Midbrain (tissue), 1 donor: ENCODE results near the gene RALA.
A peak's percentile ranks its signal among the peaks of the same experiment; 100 is the strongest.
"Not testable (repeated sequence)": the region's sequence is repeated elsewhere in the genome, so short reads cannot be mapped to it uniquely, and the experiment has no call there.

Experiments used
- DNase-seq: peaks from one replicate; lab custom pipeline; 2025; lab: John Stamatoyannopoulos, UW

RALA gene

DNA sequence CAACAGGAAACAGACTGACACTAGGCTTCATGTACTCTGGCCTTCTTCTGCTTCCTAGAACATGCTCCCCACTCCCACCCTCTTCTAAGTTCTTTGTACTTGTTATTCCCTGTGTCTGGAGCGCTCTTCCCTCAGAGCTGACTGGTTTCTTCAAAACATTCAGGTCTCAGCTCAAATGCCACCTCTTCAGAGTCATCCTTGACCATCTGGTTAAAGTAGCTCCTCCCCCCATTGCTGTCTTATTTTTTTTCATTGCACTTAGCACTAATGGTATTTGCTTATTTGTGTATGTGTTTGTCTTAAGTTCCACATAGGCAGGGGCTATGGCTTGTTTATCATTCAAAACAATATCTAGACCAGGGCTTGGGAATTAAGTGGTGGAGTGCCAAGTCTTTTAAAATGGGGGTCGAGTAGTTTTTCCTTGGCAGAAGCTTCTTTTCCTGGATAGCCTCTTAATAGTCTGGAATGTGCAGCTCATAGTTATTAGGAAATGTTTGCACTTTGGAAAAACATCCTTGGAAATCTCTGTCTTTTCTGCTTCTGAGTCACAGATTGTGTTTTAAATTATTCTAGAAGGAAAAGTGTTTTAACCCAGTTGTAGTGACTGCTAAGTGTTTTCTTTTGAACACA lies 60.0 kb downstream of the RALA start:
- no peak for DNase-seq

DNA sequence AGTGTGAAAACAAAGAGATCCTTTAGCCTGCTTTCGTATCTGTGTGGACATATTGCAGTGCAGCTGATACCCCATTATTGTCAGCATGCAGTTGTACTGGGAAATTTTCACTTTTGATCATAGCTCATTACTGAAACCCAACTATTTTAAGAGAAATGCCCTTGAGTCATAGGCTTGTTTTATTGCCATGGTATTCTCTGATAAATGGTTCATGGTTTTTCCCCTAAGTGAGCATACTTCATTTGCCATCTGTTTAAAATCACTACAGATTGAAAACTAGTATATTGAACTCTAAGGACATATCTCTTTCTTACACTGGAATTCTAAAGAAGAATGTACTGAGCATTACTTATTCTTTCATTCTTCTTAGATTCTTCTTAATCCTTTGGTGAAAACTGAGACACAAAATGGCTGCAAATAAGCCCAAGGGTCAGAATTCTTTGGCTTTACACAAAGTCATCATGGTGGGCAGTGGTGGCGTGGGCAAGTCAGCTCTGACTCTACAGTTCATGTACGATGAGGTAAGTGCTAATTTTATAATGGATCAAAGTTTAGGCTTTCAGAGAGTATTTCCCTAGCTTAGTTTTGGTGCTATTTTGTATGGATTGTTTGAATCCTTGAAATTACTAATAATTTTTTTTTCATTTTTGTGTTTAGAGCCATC lies 63.0 kb downstream of the RALA start:
- DNase-seq, result no peak

DNA sequence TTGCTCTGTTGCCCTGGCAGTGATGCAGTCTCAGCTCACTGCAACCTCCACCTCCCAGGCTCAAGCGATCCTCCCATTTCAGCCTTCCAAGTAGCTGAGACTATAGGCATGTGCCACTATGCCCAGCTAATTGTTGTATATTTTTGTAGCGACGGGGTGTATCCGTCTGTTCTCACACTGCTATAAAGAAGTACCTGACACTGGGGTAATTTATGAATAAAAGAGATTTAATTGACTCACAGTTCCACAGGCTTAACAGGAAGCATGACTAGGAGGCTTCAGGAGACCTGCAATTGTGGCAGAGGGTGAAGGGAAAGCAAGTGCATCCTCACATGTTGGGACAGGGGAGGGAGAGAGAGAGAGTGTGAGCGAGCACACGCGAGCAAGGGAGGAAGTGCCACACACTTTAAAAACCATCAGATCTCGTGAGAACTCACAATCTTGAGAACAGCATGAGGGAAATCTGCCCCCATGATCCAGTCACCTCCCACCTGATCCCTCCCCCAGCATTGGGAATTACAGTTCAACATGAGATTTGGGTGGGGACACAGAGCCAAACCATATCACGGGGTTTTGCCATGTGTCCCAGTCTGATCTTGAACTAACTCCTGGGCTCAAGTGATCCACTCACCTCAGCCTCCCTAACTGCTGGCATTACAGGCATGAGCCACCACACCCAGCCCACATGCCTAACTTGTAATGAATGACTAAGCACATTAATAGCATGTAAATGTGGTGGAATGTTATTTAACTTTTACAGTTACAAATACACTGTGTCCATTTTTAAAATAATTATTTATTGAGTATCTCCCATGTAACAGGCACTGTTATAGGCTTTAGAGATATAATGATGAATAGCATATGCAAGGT lies 65.5 kb downstream of the RALA start:
- no peak for DNase-seq

DNA sequence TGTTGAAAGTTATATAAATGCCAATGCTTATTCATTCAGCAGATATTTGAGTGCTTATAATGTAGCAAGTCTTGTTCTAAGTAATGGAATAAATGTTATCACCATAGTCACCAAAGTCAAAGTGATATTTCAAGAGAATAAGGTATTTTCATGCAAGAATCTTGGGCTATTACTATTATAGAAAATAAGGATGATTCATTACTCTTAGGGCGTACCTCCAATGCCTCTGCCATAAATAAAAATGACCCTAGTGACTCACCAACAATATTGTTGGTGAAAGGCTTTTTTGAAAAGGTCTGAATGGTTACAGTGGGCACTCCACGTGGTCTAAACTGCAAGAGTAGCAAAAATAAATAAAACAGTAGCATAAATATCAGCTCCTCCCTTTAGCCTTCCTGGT lies 68.4 kb downstream of the RALA start:
- DNase-seq, result no peak

DNA sequence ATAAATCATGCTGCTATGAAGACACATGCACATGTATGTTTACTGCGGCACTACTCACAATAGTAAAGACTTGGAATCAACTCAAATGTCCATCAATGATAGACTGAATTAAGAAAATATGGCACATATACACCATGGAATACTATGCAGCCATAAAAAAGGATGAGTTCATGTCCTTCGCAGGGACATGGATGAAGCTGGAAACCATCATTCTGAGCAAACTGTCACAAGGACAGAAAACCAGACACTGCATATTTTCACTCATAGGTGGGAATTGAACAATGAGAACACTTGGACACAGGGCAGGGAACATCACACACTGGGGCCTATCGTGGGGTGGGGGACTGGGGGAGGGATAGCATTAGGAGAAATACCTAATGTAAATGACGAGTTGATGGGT lies 69.7 kb downstream of the RALA start:
- not testable (repeated sequence) for DNase-seq

DNA sequence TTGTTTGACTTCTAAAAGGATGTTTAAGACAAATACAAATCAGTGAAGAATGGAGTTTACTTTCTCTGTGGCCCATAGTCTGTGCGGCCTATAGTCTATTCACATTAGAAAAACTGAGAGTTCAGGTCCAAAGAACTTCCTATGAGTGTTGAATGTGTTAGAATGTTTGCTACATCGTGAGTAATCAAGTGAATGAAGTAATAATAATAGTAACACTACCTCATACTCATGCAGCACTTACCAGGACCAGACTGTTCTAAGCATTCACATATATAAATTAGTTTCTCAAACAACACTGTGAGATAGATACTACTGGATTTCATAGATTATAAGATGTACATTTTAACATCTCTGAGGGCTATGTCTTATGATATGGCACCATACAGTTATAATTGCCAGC lies 70.4 kb downstream of the RALA start:
- no peak for DNase-seq

DNA sequence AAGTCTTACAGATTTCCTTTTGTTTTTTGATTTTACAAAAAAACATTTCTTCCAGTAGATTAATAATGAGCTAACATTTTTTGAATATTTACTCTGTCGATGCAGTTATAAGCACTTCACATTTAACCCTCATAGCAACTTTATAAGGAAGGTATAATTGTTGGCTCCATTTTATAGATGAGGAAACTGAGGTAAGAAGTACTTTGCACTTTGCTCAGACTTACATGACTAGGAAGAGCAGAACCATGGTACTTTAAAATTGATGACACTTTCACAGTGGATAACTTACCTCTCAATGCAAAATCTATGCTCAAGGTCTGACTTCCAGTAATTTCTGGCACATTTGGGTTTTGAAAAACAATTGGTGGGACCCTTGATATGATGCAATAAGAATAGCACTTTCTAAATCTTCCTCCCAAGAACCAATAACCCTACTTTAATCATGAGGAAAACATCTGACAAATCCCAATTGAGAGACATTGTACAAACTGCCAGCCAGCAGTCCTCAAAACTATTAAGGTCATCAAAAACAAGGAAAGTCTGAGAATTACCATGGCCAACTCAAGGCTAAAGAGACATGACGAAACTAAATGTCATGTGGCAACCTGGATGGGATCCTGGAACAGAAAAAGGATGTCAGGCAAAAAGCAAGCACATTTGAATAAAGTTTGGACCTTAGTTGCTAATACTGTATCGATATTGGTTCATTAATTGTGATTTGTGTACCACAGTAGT lies 72.6 kb downstream of the RALA start:
- DNase-seq, result no peak

DNA sequence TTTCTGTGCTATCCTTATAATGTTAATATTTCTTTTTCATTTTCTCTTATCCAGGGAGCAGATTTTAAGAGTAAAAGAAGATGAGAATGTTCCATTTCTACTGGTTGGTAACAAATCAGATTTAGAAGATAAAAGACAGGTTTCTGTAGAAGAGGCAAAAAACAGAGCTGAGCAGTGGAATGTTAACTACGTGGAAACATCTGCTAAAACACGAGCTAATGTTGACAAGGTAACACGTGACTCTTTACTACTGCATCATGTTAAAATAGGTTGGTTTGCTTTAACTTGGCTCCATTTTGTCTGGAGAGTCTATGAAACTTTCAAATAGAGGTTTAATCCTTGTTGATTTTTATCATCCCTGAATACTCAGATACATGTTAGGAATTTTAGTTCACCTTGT lies 73.3 kb downstream of the RALA start:
- no peak for DNase-seq

DNA sequence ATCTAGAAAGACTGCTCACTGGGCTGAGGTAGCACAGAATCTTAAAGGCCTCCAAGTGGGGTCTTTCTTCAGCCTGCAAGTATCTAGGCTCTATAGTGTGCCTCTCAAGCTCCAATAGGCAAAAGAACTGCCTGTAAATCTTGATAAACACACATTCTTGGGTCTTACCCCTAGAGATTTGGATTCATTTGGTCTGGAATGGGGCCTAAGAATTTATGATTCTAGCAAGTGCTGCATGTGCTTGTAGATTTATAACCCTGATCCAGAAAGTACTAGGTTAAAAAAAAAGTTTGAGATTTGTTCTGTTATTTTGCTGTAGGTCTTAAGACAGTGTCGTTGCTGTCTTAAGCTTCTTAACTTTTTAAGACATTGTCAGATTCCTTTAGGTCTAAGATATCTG lies 74.1 kb downstream of the RALA start:
- no peak for DNase-seq

DNA sequence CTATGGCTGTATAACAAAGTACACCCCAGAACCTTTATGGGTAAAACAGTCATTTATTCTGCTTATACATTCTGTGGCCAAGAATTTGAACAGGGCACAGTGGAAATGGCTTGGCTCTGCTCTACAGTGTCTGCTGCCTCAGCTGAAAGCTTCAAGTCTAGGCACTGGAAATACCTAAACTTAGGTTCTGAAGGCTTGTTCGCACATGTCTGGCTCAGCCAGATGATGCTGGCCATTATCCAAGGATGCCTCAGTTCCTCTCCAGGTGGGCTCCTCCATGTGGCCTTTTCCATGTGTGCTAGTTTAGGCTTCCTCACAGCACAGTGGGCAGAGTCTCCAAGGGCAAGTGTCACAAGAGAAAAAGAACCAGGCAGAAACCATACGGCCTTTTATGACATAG lies 76.8 kb downstream of the RALA start:
- no peak for DNase-seq

DNA sequence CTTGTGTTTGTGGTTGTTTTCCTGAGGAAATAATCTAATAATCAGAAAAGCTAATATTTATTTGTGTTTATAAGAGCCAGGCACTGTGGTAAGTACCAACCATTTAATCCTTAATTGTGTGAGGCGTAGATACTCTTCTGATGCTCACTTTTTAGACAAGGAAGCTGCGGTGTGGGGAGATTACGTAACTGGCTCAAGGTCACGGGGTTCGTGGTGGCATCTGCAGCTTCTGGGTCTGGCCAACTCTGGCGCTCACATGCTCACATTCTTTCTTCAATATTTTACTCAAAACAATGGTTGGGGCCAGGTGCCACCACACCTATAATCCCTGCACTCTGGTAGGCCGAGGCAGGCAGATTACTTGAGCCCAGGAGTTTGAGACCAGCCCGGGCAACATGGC lies 77.6 kb downstream of the RALA start:
- DNase-seq, result no peak

DNA sequence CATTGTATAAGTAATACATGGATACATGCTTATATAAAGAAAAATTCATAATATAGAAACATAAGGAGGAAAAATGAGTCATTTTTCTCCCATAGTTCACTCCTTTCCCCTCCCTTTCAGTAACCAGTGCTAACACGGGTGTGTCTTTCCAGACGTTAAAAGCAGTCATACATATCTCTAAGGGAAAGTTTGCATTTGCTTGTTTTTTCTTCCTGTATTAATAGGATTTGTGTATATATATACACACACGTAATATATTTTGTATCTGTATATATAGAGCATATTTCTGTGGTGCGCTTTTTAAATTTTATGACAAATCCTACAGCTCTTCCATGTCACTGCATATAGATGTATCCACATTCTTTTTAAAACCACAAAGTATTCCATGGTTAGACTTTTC lies 78.8 kb downstream of the RALA start:
- DNase-seq, result no peak

DNA sequence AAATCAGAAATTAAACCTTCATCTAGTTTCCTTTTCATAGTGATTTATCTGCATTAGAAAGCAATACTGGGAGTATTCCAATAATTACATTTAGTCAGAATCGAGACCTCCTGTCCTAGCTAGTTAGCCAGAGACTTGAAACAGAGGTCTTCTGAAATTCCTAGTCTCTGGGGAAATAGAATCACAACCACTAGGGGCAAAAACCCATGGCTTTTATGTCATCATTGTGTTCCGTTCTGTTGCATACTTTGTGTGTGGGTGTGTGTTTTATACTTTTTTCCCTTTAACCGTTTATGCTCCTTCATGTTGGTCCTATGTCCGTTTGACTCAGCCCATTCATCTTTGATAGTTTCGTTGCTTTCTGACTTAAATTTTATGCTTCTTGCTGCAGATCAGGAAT lies 79.8 kb downstream of the RALA start:
- DNase-seq, result no peak

DNA sequence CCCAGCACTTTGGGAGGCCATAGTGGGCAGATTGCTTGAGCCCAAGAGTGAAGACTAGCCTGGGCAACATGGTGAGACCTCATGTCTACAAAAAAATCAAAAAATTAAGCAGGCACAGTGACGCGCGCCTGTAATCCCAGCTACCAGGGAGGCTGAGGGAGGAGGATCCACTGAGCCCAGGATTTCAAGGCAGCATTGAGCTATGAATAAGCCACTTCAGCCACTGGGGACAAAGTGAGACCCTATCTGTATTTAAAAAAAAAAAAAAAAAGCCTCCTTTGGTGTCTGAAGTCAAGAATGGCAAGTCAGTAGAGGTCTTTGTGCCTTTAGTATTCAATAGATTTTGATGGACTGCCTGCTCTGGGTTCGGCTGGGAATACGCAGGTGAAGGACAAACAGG lies 85.7 kb downstream of the RALA start:
- no peak for DNase-seq

DNA sequence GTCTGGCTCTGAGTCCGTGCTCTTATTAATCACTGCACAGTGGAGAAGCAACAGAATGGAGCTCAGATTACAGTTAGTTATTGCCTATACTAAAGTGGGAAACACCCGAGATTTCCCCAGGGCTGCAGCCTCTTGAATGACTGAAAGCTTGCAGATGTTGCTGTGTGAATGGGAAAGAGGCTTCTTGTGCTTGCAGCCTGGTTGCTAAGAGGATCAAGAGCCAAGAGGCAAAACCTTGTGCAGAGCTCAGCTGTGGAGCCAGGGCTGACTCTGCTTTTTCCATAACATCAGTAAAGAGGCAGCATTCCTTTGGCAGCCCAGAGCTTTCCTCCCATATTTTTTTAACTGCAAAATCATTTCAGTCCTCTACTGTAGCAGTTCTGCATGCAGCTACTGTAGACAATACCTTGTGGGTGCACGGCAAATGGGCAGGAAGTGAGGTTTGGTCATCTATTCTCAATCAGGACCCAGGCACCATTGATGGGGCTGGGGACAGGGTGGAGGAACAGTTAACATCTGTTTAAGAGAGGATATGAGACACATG lies 86.5 kb downstream of the RALA start:
- peak; percentile 6 for DNase-seq

DNA sequence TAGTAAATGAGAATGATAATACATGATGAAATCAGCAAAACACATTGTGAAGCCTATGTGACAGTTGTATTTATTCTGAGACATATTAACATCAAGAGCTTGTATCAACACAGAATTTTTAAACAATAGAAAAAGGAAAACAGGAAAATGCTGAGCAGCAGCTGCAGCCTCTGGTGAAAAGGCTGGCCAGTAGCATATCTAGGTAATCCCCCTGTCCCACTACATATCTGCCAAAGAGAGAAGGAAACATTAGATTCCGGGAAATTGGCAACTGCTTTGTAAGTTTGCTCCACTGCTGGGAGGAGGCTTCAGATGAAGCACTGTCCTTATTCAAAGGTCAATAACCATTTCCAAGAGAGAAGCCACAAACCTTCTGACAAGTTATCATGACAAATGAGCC lies 89.4 kb downstream of the RALA start:
- DNase-seq, result no peak

DNA sequence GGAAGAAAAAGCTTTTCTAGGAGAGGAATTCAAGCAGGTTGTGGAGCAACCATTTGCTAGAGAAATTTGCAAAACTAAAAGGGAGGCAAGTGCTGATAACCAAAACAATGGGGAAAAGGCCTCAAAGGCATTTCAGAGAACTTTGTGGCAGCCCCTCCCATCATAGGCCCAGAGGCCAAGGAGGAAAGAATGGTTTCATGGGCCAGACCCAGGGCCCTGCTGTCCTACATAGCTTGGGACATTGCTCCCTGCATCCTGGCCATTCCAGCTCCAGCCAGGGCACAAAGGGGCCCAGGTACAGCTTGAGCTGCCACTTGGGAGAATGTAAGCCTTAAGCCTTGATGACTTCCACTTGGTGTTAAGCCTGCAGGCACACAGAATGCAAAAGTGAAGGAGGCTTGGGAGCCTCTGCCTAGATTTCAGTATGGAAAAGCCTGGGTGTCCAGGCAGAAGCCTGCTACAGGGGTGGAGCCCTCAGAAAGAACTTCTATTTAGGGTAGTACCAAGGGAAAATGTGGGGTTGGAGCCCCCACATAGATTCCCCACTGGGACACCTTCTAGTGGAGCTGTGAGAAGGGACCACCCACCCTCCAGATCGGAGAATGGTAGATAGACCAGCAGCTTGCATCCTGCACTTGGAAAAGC lies 91.2 kb downstream of the RALA start:
- DNase-seq, result no peak

DNA sequence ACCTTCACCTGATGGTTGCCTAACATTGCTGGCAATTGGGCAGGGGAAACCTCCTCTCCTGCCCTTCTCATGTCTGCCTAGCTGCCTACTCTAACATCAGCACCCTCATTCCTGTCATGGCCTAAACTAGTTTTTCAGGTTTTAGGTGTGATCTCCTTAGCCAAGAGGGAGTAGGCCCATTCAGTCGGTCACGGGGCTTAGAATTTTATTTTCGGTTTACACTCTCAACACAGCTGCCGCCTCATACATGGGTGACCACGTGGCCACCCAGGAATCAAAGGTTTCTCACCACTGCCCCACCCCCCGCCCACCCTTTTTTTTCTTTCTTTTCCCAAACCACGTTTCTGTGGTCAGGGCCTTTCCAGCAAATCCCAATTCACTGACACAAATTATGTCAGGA lies 97.2 kb downstream of the RALA start:
- DNase-seq, result no peak

DNA sequence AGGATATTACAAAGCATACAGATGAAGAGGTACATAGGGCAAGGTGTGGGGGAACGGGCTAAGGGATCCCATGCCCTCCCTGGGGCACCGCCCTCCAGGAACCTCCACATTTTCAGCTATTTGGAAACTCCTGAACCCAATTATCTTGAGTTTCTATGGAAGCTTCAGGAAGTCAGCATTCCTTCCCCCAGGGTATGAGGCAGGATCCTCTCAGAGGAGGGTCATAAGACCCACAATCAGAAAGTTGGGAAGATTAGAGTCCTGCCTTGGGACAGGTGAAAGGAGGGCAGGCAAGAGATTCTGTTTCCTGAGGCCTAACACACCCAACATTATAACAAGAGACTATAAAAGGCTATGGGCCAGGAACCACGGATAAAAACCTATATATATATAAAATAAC lies 98.0 kb downstream of the RALA start:
- no peak for DNase-seq

DNA sequence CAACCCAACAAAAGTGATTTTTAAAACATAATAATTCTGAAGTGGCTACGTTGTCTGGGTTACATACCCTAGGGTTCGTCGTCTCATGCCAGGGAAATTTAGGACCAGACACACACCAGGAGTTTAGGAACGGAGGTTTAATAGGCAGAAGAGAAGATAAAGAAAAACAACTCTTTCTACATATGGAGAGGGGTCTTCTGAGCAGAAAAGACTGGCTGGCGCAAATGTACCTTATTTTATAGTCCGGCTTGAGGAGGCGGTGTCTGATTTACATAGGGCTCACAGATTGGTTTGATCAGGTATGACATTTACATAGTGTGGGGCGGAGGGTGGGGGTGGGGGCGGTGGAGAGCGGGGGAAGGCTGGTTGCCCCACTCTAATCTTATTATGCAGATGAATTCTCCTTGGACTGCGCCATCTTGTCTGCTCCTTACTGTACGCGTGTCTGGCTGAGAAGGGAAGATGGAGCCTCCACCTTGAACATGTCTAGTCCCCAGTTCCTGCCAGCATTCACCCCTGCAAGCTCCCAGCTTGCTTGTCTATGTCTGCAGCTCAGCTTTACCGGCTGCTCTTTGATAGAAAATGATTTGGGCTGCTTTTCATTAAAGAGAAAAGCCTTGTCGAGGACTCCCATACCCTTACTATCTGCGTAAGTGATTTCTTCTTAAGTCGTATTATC lies 98.7 kb downstream of the RALA start:
- DNase-seq, result no peak
